ENCODE results near the gene MC3R. TPM values are rescaled to one million over a fixed set of nuclear protein-coding genes. Genes with fewer than 3 reads are reported as not detected.

The MC3R gene
- total RNA-seq, 4 donors from 2014 or later, result not detected

- no peak for TF ChIP-seq CTCF (IDR thresholded peaks at IDR 0.05; ENCODE audit: low read depth)
Measured at GRCh38 chr20:56223352-56223751, 25.2 kb upstream of the MC3R start.

- no peak for TF ChIP-seq CTCF (IDR thresholded peaks at IDR 0.05; ENCODE audit: low read depth)
Measured at GRCh38 chr20:56228021-56228420, 20.5 kb upstream of the MC3R start.

GRCh38 chr20:56229812-56230211 lies 18.7 kb upstream of the MC3R start:
- no peak for TF ChIP-seq CTCF (IDR thresholded peaks at IDR 0.05; ENCODE audit: low read depth)

- TF ChIP-seq CTCF (IDR thresholded peaks at IDR 0.05; ENCODE audit: low read depth), result no peak
Measured at GRCh38 chr20:56234110-56234509, 14.4 kb upstream of the MC3R start.

GRCh38 chr20:56237335-56237734 lies 11.2 kb upstream of the MC3R start:
- TF ChIP-seq CTCF (IDR thresholded peaks at IDR 0.05; ENCODE audit: low read depth), result no peak

GRCh38 chr20:56244259-56244658 lies 4.3 kb upstream of the MC3R start:
- TF ChIP-seq CTCF (IDR thresholded peaks at IDR 0.05; ENCODE audit: low read depth), result no peak

GRCh38 chr20:56245761-56246160 lies 2.8 kb upstream of the MC3R start:
- TF ChIP-seq CTCF (IDR thresholded peaks at IDR 0.05; ENCODE audit: low read depth), result no peak

All from subcutaneous adipose tissue (tissue), 4 donors.